DND-41 (cell line): ENCODE results near the gene SLC38A10.

ENCODE experiments used
- ATAC-seq: fragments of 200-7000 bp; cut with Tn5 transposase; 3 replicates; pipeline ENCODE4 v1.9.1; 2021; ENCODE audit warnings: low read depth; ENCODE audit not compliant: insufficient read depth
- DNase-seq: peaks from one replicate; pipeline ENCODE4 v3.0.0-alpha.2; 2020
- H2AFZ ChIP-seq: 2 replicates; pipeline ENCODE4 v1.6.0; 2012; ENCODE audit warnings: low read depth, low read length
- H3K27ac ChIP-seq: 2 replicates; pipeline ENCODE4 v1.5.1; 2012; ENCODE audit warnings: low read length, inconsistent platforms
- H3K27me3 ChIP-seq: fragments of 200-600 bp; sonication (generic); 2 replicates; pipeline ENCODE4 v1.6.0; 2012; ENCODE audit warnings: low read length, mild to moderate bottlenecking, inconsistent platforms; ENCODE audit not compliant: insufficient read depth, poor library complexity
- H3K36me3 ChIP-seq: 2 replicates; pipeline ENCODE4 v1.5.1; 2012; ENCODE audit warnings: low read length, inconsistent platforms; ENCODE audit not compliant: insufficient read depth
- H3K4me1 ChIP-seq: 2 replicates; pipeline ENCODE4 v1.5.1; 2012; ENCODE audit warnings: mild to moderate bottlenecking, low read length; ENCODE audit not compliant: insufficient read depth
- H3K4me2 ChIP-seq: 2 replicates; pipeline ENCODE4 v1.6.0; 2012; ENCODE audit warnings: mild to moderate bottlenecking, moderate library complexity, low read length, inconsistent platforms; ENCODE audit not compliant: insufficient read depth
- H3K4me3 ChIP-seq, 2 experiments: fragments of 200-600 bp in 1 of 2; shearing (Covaris generic) in 1 of 2; 2 replicates each; pipeline ENCODE4 v1.5.1; 2012 to 2016; ENCODE audit warnings: inconsistent platforms in 2 of 2, low read length in 2 of 2, mild to moderate bottlenecking in 2 of 2, low read depth in 1 of 2, moderate library complexity in 1 of 2
- H3K79me2 ChIP-seq: 2 replicates; pipeline ENCODE4 v1.6.0; 2012; ENCODE audit warnings: low read length, inconsistent platforms; ENCODE audit not compliant: insufficient read depth
- H3K9ac ChIP-seq: 2 replicates; pipeline ENCODE4 v1.6.0; 2012; ENCODE audit warnings: low read depth, mild to moderate bottlenecking, inconsistent platforms, low read length, moderate library complexity
- H3K9me3 ChIP-seq: 2 replicates; pipeline ENCODE4 v1.5.1; 2012; ENCODE audit warnings: low read length, moderate library complexity, mild to moderate bottlenecking, inconsistent platforms; ENCODE audit not compliant: insufficient read depth, severe bottlenecking
- H4K20me1 ChIP-seq: 2 replicates; pipeline ENCODE4 v1.6.0; 2012; ENCODE audit warnings: low read length; ENCODE audit not compliant: insufficient read depth
- EZH2 ChIP-seq: IDR thresholded peaks from 3 replicates; pipeline ENCODE4 v1.6.1; 2012; ENCODE audit warnings: borderline replicate concordance, low read depth, mild to moderate bottlenecking, moderate library complexity, low read length, inconsistent platforms; ENCODE audit not compliant: severe bottlenecking
- TF ChIP-seq, protein P1 (sequence below): IDR thresholded peaks from 2 replicates; pipeline ENCODE4 v1.5.1; 2012; ENCODE audit warnings: borderline replicate concordance, low read length, moderate library complexity, mild to moderate bottlenecking; ENCODE audit not compliant: poor library complexity, severe bottlenecking; ENCODE audit errors: extremely low read depth

The SLC38A10 gene

GRCh38 chr17:81222620-81222905, 72.5 kb downstream of the SLC38A10 start:
- peak overlapping the region; percentile 87 for H3K9ac ChIP-seq
- peak; percentile 15 for ATAC-seq
- no peaks in the 10 kb centered on the region for H3K9me3 ChIP-seq
- DNase-seq, result no peak
- no peaks in the 10 kb centered on the region for H3K27me3 ChIP-seq
- peak overlapping the region; percentile 88 to 94 for H3K4me3 ChIP-seq
- H2AFZ ChIP-seq, result peak overlapping the region; percentile 75
- TF ChIP-seq, protein P1, sequence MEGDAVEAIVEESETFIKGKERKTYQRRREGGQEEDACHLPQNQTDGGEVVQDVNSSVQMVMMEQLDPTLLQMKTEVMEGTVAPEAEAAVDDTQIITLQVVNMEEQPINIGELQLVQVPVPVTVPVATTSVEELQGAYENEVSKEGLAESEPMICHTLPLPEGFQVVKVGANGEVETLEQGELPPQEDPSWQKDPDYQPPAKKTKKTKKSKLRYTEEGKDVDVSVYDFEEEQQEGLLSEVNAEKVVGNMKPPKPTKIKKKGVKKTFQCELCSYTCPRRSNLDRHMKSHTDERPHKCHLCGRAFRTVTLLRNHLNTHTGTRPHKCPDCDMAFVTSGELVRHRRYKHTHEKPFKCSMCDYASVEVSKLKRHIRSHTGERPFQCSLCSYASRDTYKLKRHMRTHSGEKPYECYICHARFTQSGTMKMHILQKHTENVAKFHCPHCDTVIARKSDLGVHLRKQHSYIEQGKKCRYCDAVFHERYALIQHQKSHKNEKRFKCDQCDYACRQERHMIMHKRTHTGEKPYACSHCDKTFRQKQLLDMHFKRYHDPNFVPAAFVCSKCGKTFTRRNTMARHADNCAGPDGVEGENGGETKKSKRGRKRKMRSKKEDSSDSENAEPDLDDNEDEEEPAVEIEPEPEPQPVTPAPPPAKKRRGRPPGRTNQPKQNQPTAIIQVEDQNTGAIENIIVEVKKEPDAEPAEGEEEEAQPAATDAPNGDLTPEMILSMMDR, result no peak
- no peak for TF ChIP-seq EZH2
- peaks cover 25% of the 10 kb centered on the region for H3K36me3 ChIP-seq
- peaks cover 26% of the 10 kb centered on the region for H3K4me1 ChIP-seq
- H3K79me2 ChIP-seq, result peaks cover 18% of the 10 kb centered on the region
- H4K20me1 ChIP-seq, result peaks cover 20% of the 10 kb centered on the region
- peak overlapping the region; percentile 100 for H3K4me2 ChIP-seq
- H3K27ac ChIP-seq, result peak overlapping the region; percentile 64

GRCh38 chr17:81221842-81222619, 73.1 kb downstream of the SLC38A10 start:
- peaks cover 26% of the 10 kb centered on the region for H4K20me1 ChIP-seq
- peak overlapping the region; percentile 100 for H3K4me2 ChIP-seq
- peaks cover 26% of the 10 kb centered on the region for H3K4me1 ChIP-seq
- no peaks in the 10 kb centered on the region for H3K9me3 ChIP-seq
- H3K36me3 ChIP-seq, result peaks cover 29% of the 10 kb centered on the region
- no peak for DNase-seq
- H3K27me3 ChIP-seq, result no peaks in the 10 kb centered on the region
- H3K9ac ChIP-seq, result peak overlapping the region; percentile 87
- H3K4me3 ChIP-seq, result peak overlapping the region; percentile 88 to 94
- peaks cover 21% of the 10 kb centered on the region for H3K79me2 ChIP-seq
- TF ChIP-seq EZH2, result no peak
- TF ChIP-seq, protein P1, result no peak
- peak overlapping the region; percentile 75 for H2AFZ ChIP-seq
- H3K27ac ChIP-seq, result peak overlapping the region; percentile 64
- ATAC-seq, result no peak

GRCh38 chr17:81221371-81221841, 73.7 kb downstream of the SLC38A10 start:
- H3K36me3 ChIP-seq, result peaks cover 36% of the 10 kb centered on the region
- peak overlapping the region in 1 of 2 experiments; percentile 88; a peak in 2 of 4 replicates for H3K4me3 ChIP-seq
- no peak for TF ChIP-seq EZH2
- TF ChIP-seq, protein P1, result no peak
- no peaks in the 10 kb centered on the region for H3K9me3 ChIP-seq
- peaks cover 30% of the 10 kb centered on the region for H4K20me1 ChIP-seq
- peaks cover 26% of the 10 kb centered on the region for H3K4me1 ChIP-seq
- H3K27ac ChIP-seq, result no peak overlapping the region
- peak overlapping the region; percentile 87 for H3K9ac ChIP-seq
- no peak overlapping the region for H2AFZ ChIP-seq
- ATAC-seq, result no peak
- H3K79me2 ChIP-seq, result peaks cover 23% of the 10 kb centered on the region
- H3K4me2 ChIP-seq, result peak overlapping the region; percentile 100
- no peak for DNase-seq
- H3K27me3 ChIP-seq, result no peaks in the 10 kb centered on the region
